Tibial artery (tissue), 4 donors: ENCODE measurements around the gene PLCH1.

Source experiments
- DNase-seq, 2 donors: peaks; one replicate each; pipeline ENCODE4 v3.0.0-alpha.2; 2019
- H3K27ac ChIP-seq, 2 donors: fragments of 200-600 bp; sonication (generic) in 1 of 2; 1 replicate in 1 of 2; 2 replicates in 1 of 2; pipeline ENCODE4 v1.5.1; 2018 to 2019; ENCODE audit warnings: mild to moderate bottlenecking in 1 of 2
- H3K27me3 ChIP-seq, 2 donors: fragments of 200-600 bp; sonication (generic) in 1 of 2; one replicate each; pipeline versions ENCODE4 v1.5.1 to v1.6.0; 2016 to 2019
- H3K36me3 ChIP-seq, 3 donors: fragments of 200-600 bp; sonication (generic) in 2 of 3; one replicate each; pipeline ENCODE4 v1.5.1; 2016 to 2019; ENCODE audit warnings: mild to moderate bottlenecking in 2 of 3
- H3K4me1 ChIP-seq, 4 donors: fragments of 200-600 bp; sonication (generic) in 2 of 4; 1 replicate in 3 of 4; 2 replicates in 1 of 4; pipeline ENCODE4 v1.5.1; 2016 to 2019
- H3K4me3 ChIP-seq, 2 donors: fragments of 200-600 bp; sonication (generic) in 1 of 2; 1 replicate in 1 of 2; 2 replicates in 1 of 2; pipeline ENCODE4 v1.5.1; 2018 to 2019; ENCODE audit warnings: mild to moderate bottlenecking in 2 of 2
- H3K9me3 ChIP-seq, 3 donors: fragments of 200-600 bp; sonication (generic) in 1 of 3; one replicate each; pipeline ENCODE4 v1.5.1; 2016 to 2019
- CTCF ChIP-seq, 2 experiments: fragments of 200-600 bp in 1 of 2; fragments of 450-650 bp in 1 of 2; IDR thresholded peaks; one replicate each; pipeline ENCODE4 v1.5.1; 2017 to 2019; ENCODE audit warnings: antibody characterized with exemption in 2 of 2, mild to moderate bottlenecking in 1 of 2, moderate library complexity in 1 of 2
- intact Hi-C: fragments of 100-400 bp; cut with DNase I; formaldehyde crosslinking; loops from one replicate; pipeline ENCODE4 v1.15.0; 2023; ENCODE audit warnings: low total_unique reads

Gene PLCH1

GRCh38 chr3:155651489-155652218, 93.2 kb downstream of the PLCH1 start:
- Histone ChIP-seq H3K36me3 (no peaks in the 10 kb centered on the region), H3K27ac (no peak overlapping the region), H3K4me1 (no peaks in the 10 kb centered on the region), H3K4me3 (no peak overlapping the region), H3K9me3 (no peaks in the 10 kb centered on the region), H3K27me3 (no peaks in the 10 kb centered on the region)
- DNase-seq, result no peak
- TF ChIP-seq CTCF (IDR thresholded peaks at IDR 0.05), result no peak
- intact Hi-C loops, result no loop called here

GRCh38 chr3:155648013-155648591, 96.8 kb downstream of the PLCH1 start:
- Histone ChIP-seq H3K4me1 (no peaks in the 10 kb centered on the region), H3K27ac (no peak overlapping the region), H3K36me3 (no peaks in the 10 kb centered on the region), H3K27me3 (no peaks in the 10 kb centered on the region), H3K9me3 (no peaks in the 10 kb centered on the region), H3K4me3 (no peak overlapping the region)
- TF ChIP-seq CTCF (IDR thresholded peaks at IDR 0.05), result no peak
- intact Hi-C loops, result no loop called here
- no peak for DNase-seq

- no peaks in the 10 kb centered on the region for H3K4me1 ChIP-seq
- no peak for TF ChIP-seq CTCF (IDR thresholded peaks at IDR 0.05)
- H3K4me3 ChIP-seq, result no peak overlapping the region
- no peak for DNase-seq
- H3K27me3 ChIP-seq, result no peaks in the 10 kb centered on the region
- H3K27ac ChIP-seq, result no peak overlapping the region
- H3K9me3 ChIP-seq, result no peaks in the 10 kb centered on the region
- intact Hi-C loops, result no loop called here
- no peaks in the 10 kb centered on the region for H3K36me3 ChIP-seq
Observed at GRCh38 chr3:155647206-155647605, 97.7 kb downstream of the PLCH1 start.

- DNase-seq, result no peak
- Histone ChIP-seq H3K27me3 (no peaks in the 10 kb centered on the region), H3K36me3 (no peaks in the 10 kb centered on the region), H3K4me1 (no peaks in the 10 kb centered on the region), H3K9me3 (no peaks in the 10 kb centered on the region), H3K27ac (no peak overlapping the region), H3K4me3 (no peak overlapping the region)
- intact Hi-C loops, result no loop called here
- TF ChIP-seq CTCF (IDR thresholded peaks at IDR 0.05), result no peak
Observed at GRCh38 chr3:155646669-155647068, 98.2 kb downstream of the PLCH1 start.

GRCh38 chr3:155646128-155646527, 98.7 kb downstream of the PLCH1 start:
- H3K27me3 ChIP-seq, result no peaks in the 10 kb centered on the region
- no peak for DNase-seq
- H3K27ac ChIP-seq, result no peak overlapping the region
- no peaks in the 10 kb centered on the region for H3K9me3 ChIP-seq
- H3K4me3 ChIP-seq, result no peak overlapping the region
- no peak for TF ChIP-seq CTCF (IDR thresholded peaks at IDR 0.05)
- intact Hi-C loops, result no loop called here
- no peaks in the 10 kb centered on the region for H3K36me3 ChIP-seq
- no peaks in the 10 kb centered on the region for H3K4me1 ChIP-seq
